GM12865 (cell line): ENCODE results near the gene RNF114.
"Not testable (repeated sequence)": the region's sequence is repeated elsewhere in the genome, so short reads cannot be mapped to it uniquely, and the experiment has no call there.

Experiments
- DNase-seq: peaks from one replicate; pipeline ENCODE4 v3.0.0; 2010; ENCODE audit warnings: low read depth
- H3K4me3 ChIP-seq: 2 replicates; pipeline ENCODE4 v1.5.1; 2011; ENCODE audit warnings: mild to moderate bottlenecking, low read depth, low read length, control low read depth
- CTCF ChIP-seq: IDR thresholded peaks from 2 replicates; pipeline ENCODE4 v1.5.1; 2011; ENCODE audit warnings: low read length, control low read depth, low read depth, inconsistent platforms; ENCODE audit not compliant: insufficient read depth; ENCODE audit errors: missing control alignments

Gene RNF114

GRCh38 chr20:49999329-49999728, 63.1 kb downstream of the RNF114 start:
- H3K4me3 ChIP-seq = 0 out of 2 replicates have a peak overlapping the region, but pooled peaks have one; percentile 13
- TF ChIP-seq CTCF = no peak
- peak; percentile 71 for DNase-seq

GRCh38 chr20:50000548-50001222, 64.5 kb downstream of the RNF114 start:
- H3K4me3 ChIP-seq, DNase-seq: not testable (repeated sequence)

GRCh38 chr20:50001784-50002311, 65.7 kb downstream of the RNF114 start:
- no peak for DNase-seq
- no peak overlapping the region for H3K4me3 ChIP-seq
- TF ChIP-seq CTCF = no peak

- H3K4me3 ChIP-seq = no peak overlapping the region
- peak; percentile 17 for DNase-seq
- no peak for TF ChIP-seq CTCF
Measured at GRCh38 chr20:50003253-50003656, 67.1 kb downstream of the RNF114 start.
